ENCODE data around the gene CARMIL1.

DNA sequence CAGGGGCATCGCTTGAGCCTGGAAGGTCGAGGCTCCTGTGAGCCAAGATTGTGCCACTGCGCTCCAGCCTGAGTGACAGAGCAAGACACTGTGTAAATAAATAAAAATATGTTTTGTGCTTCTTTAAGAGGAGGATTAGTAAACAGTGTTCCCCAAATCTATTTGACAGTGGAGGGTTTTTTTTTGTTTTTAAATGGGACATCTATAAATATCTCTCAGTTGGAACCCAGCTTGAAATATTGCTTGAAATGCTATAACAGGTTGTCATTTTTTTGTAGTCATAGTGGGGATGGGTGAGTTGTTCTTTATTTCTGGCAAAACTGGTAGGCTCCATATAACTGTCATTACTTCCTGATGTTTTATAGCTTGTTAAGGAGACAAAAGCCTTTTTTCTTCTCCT lies 54.3 kb downstream of the CARMIL1 start:
- TF ChIP-seq, protein P1, sequence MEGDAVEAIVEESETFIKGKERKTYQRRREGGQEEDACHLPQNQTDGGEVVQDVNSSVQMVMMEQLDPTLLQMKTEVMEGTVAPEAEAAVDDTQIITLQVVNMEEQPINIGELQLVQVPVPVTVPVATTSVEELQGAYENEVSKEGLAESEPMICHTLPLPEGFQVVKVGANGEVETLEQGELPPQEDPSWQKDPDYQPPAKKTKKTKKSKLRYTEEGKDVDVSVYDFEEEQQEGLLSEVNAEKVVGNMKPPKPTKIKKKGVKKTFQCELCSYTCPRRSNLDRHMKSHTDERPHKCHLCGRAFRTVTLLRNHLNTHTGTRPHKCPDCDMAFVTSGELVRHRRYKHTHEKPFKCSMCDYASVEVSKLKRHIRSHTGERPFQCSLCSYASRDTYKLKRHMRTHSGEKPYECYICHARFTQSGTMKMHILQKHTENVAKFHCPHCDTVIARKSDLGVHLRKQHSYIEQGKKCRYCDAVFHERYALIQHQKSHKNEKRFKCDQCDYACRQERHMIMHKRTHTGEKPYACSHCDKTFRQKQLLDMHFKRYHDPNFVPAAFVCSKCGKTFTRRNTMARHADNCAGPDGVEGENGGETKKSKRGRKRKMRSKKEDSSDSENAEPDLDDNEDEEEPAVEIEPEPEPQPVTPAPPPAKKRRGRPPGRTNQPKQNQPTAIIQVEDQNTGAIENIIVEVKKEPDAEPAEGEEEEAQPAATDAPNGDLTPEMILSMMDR (IDR thresholded peaks at IDR 0.05 in 8 of 11, conservative IDR thresholded peaks at IDR 0.05 in 3 of 11): no peak
- TF ChIP-seq POLR2AphosphoS5 (IDR thresholded peaks at IDR 0.05) (no peak), POLR2A (IDR thresholded peaks at IDR 0.05) (no peak)

Data from spleen (tissue), 7 donors.